HepG2 (cell line): Measurements from ENCODE around the gene ACAA2. TPM values are rescaled to one million over a fixed set of nuclear protein-coding genes. Genes with fewer than 3 reads are reported as not detected.

Source experiments
- CEBPB ChIP-seq: IDR thresholded peaks from 2 replicates; pipeline ENCODE4 v1.6.1; 2011; ENCODE audit warnings: low read depth, low read length, improper control_type of control experiment, borderline replicate concordance
- CREB1 ChIP-seq, 2 experiments: fragments of 450-650 bp in 1 of 2; IDR thresholded peaks; 2 replicates each; pipeline ENCODE4 v1.6.1; 2016 to 2017; ENCODE audit warnings: control low read depth in 1 of 2, mild to moderate bottlenecking in 1 of 2, missing compliant biosample characterization in 1 of 2, missing genetic modification characterization in 1 of 2
- DNMT1 ChIP-seq: sonication (generic); formaldehyde crosslinking; IDR thresholded peaks from 2 replicates; pipeline ENCODE4 v1.5.1; 2020; ENCODE audit warnings: mild to moderate bottlenecking, missing genetic modification reagents
- ELF1 ChIP-seq: sonication (generic); formaldehyde crosslinking; IDR thresholded peaks from 2 replicates; pipeline ENCODE4 v1.4.0; 2020; ENCODE audit warnings: missing genetic modification reagents
- FOSL2 ChIP-seq: sonication (generic); formaldehyde crosslinking; IDR thresholded peaks from 2 replicates; pipeline ENCODE4 v1.4.0; 2020; ENCODE audit warnings: missing genetic modification reagents
- FOXK1 ChIP-seq: sonication (generic); formaldehyde crosslinking; IDR thresholded peaks from 2 replicates; pipeline ENCODE4 v1.4.0; 2020; ENCODE audit warnings: low read depth, missing genetic modification reagents, borderline replicate concordance
- LCORL ChIP-seq, 2 experiments: fragments of 450-650 bp in 1 of 2; sonication (generic) in 1 of 2; formaldehyde crosslinking in 1 of 2; IDR thresholded peaks; 2 replicates each; pipeline versions ENCODE4 v1.5.0 to v1.6.1; 2017 to 2020; ENCODE audit warnings: antibody characterized with exemption in 1 of 2, missing genetic modification reagents in 1 of 2
- MIER3 ChIP-seq: IDR thresholded peaks from 2 replicates; pipeline ENCODE4 v1.6.1; 2016; ENCODE audit warnings: missing compliant biosample characterization, borderline replicate concordance
- NR1H2 ChIP-seq: sonication (generic); formaldehyde crosslinking; IDR thresholded peaks from 2 replicates; pipeline ENCODE4 v1.8.1; 2022; ENCODE audit warnings: low read depth, missing genetic modification reagents, borderline replicate concordance
- SP2 ChIP-seq: sonication (generic); formaldehyde crosslinking; IDR thresholded peaks from 2 replicates; pipeline ENCODE4 v1.5.1; 2020; ENCODE audit warnings: mild to moderate bottlenecking, missing genetic modification reagents
- ZFP36 ChIP-seq: fragments of 150-350 bp; IDR thresholded peaks from 2 replicates; pipeline ENCODE4 v1.6.1; 2018; ENCODE audit warnings: borderline replicate concordance, low read length, low read depth; ENCODE audit not compliant: partially characterized antibody
- ZNF569 ChIP-seq: sonication (generic); formaldehyde crosslinking; IDR thresholded peaks from 2 replicates; pipeline ENCODE4 v1.5.0; 2020; ENCODE audit warnings: mild to moderate bottlenecking, missing genetic modification reagents, moderate library complexity, borderline replicate concordance
- ZNF878 ChIP-seq: sonication (generic); formaldehyde crosslinking; IDR thresholded peaks from 2 replicates; pipeline ENCODE4 v1.8.1; 2023; ENCODE audit warnings: mild to moderate bottlenecking, missing genetic modification reagents, moderate library complexity
- polyA plus RNA-seq, 8 experiments: library from polyadenylated mRNA; depleted of rRNA in 3 of 8; stranded (reverse) in 7 of 8; unstranded in 1 of 8; fragments of >200 nt; fragmentation: Illumina TruSeq in 4 of 8; extraction: Trizol in 4 of 8; gene quantifications; 2 replicates each; pipeline versions ENCODE4 v1.2.1 to v1.2.3, GENCODE V29; 2011 to 2016; ENCODE audit warnings: low read depth in 4 of 8, missing spikeins in 1 of 8, mixed read lengths in 1 of 8; ENCODE audit not compliant: insufficient read depth in 1 of 8
- total RNA-seq, 5 experiments: library from RNA; depleted of rRNA; stranded (reverse); fragments of >200 nt; fragmentation: Illumina TruSeq; extraction: Trizol; gene quantifications; 2 replicates each; pipeline ENCODE4 v1.2.3, GENCODE V29; 2016; ENCODE audit warnings: low read depth in 1 of 5
- TF ChIP-seq, protein P1 (sequence below), 2 experiments: IDR thresholded peaks; 2 replicates each; pipeline ENCODE4 v1.6.1; 2011 to 2012; ENCODE audit warnings: low read length in 2 of 2, borderline replicate concordance in 1 of 2, low read depth in 1 of 2, mild to moderate bottlenecking in 1 of 2, moderate library complexity in 1 of 2
- TF ChIP-seq, protein P2 (sequence below): IDR thresholded peaks from 2 replicates; pipeline ENCODE4 v1.6.1; 2016; ENCODE audit warnings: missing compliant biosample characterization, missing genetic modification reagents, borderline replicate concordance
- TF ChIP-seq, protein P3 (sequence below): sonication (generic); formaldehyde crosslinking; conservative IDR thresholded peaks from 2 replicates; pipeline ENCODE4 v1.4.0; 2020; ENCODE audit warnings: missing genetic modification reagents
- TF ChIP-seq, protein P4 (sequence below), 2 experiments: sonication (generic) in 1 of 2; formaldehyde crosslinking in 1 of 2; IDR thresholded peaks; 2 replicates each; pipeline versions ENCODE4 v1.5.1 to v1.6.1; 2011 to 2020; ENCODE audit warnings: borderline replicate concordance in 1 of 2, low read depth in 1 of 2, low read length in 1 of 2, mild to moderate bottlenecking in 1 of 2, missing genetic modification reagents in 1 of 2, moderate library complexity in 1 of 2
- TF ChIP-seq, protein P5 (sequence below): sonication (generic); formaldehyde crosslinking; IDR thresholded peaks from 2 replicates; pipeline ENCODE4 v1.4.0; 2020; ENCODE audit warnings: missing genetic modification reagents

ACAA2 gene
- total and polyA plus RNA-seq, 2 of the 13 experiments (the other 11 are each of a cell fraction or from before 2014, with no cell fraction given) = 51.6 to 182 TPM

DNA sequence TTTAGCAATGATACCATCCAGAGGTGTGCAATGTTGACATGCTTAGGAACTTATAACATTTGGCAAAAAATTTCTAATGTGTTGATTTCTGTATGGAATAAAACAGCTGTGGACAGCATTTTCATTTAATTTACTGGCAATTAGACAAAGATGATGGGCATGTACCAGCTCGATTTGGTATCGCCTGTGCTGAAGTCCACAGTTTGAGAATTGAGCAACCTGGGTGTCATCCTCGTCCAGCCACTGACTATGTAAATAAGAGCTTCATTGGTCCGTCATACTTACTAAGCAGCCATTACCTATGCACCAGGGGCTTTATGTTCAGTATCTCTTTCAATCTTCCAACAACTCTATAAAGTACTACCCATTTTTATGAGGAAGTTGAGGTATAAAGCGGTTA is 24.6 kb upstream of the ACAA2 start (continued):
- TF ChIP-seq, protein P1, sequence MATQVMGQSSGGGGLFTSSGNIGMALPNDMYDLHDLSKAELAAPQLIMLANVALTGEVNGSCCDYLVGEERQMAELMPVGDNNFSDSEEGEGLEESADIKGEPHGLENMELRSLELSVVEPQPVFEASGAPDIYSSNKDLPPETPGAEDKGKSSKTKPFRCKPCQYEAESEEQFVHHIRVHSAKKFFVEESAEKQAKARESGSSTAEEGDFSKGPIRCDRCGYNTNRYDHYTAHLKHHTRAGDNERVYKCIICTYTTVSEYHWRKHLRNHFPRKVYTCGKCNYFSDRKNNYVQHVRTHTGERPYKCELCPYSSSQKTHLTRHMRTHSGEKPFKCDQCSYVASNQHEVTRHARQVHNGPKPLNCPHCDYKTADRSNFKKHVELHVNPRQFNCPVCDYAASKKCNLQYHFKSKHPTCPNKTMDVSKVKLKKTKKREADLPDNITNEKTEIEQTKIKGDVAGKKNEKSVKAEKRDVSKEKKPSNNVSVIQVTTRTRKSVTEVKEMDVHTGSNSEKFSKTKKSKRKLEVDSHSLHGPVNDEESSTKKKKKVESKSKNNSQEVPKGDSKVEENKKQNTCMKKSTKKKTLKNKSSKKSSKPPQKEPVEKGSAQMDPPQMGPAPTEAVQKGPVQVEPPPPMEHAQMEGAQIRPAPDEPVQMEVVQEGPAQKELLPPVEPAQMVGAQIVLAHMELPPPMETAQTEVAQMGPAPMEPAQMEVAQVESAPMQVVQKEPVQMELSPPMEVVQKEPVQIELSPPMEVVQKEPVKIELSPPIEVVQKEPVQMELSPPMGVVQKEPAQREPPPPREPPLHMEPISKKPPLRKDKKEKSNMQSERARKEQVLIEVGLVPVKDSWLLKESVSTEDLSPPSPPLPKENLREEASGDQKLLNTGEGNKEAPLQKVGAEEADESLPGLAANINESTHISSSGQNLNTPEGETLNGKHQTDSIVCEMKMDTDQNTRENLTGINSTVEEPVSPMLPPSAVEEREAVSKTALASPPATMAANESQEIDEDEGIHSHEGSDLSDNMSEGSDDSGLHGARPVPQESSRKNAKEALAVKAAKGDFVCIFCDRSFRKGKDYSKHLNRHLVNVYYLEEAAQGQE (IDR thresholded peaks at IDR 0.05; ENCODE audit: borderline replicate concordance in 1 of 2, low read depth in 1 of 2, low read length in 2 of 2) = no peak
- no peak for TF ChIP-seq ZFP36
- no peak for TF ChIP-seq LCORL (IDR thresholded peaks at IDR 0.05)
- TF ChIP-seq LCORL (CRISPR knock-in tag; IDR thresholded peaks at IDR 0.05) = 0 out of 2 replicates have a peak, but pooled peaks have one; percentile 33
- TF ChIP-seq, protein P2, sequence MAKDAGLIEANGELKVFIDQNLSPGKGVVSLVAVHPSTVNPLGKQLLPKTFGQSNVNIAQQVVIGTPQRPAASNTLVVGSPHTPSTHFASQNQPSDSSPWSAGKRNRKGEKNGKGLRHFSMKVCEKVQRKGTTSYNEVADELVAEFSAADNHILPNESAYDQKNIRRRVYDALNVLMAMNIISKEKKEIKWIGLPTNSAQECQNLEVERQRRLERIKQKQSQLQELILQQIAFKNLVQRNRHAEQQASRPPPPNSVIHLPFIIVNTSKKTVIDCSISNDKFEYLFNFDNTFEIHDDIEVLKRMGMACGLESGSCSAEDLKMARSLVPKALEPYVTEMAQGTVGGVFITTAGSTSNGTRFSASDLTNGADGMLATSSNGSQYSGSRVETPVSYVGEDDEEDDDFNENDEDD (CRISPR knock-in tag) = no peak
- TF ChIP-seq CEBPB = peak; percentile 96
- no peak for TF ChIP-seq ZNF878 (CRISPR knock-in tag)
- TF ChIP-seq, protein P3, sequence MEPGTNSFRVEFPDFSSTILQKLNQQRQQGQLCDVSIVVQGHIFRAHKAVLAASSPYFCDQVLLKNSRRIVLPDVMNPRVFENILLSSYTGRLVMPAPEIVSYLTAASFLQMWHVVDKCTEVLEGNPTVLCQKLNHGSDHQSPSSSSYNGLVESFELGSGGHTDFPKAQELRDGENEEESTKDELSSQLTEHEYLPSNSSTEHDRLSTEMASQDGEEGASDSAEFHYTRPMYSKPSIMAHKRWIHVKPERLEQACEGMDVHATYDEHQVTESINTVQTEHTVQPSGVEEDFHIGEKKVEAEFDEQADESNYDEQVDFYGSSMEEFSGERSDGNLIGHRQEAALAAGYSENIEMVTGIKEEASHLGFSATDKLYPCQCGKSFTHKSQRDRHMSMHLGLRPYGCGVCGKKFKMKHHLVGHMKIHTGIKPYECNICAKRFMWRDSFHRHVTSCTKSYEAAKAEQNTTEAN (CRISPR knock-in tag) = no peak
- TF ChIP-seq, protein P4, sequence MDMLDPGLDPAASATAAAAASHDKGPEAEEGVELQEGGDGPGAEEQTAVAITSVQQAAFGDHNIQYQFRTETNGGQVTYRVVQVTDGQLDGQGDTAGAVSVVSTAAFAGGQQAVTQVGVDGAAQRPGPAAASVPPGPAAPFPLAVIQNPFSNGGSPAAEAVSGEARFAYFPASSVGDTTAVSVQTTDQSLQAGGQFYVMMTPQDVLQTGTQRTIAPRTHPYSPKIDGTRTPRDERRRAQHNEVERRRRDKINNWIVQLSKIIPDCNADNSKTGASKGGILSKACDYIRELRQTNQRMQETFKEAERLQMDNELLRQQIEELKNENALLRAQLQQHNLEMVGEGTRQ (IDR thresholded peaks at IDR 0.05; ENCODE audit: low read depth, low read length) = no peak
- TF ChIP-seq, protein P4 (CRISPR knock-in tag; IDR thresholded peaks at IDR 0.05; ENCODE audit: borderline replicate concordance) = no peak
- TF ChIP-seq ZNF569 (CRISPR knock-in tag) = no peak
- 0 out of 2 replicates have a peak, but pooled peaks have one; percentile 38 for TF ChIP-seq MIER3 (CRISPR knock-in tag)
- TF ChIP-seq, protein P5, sequence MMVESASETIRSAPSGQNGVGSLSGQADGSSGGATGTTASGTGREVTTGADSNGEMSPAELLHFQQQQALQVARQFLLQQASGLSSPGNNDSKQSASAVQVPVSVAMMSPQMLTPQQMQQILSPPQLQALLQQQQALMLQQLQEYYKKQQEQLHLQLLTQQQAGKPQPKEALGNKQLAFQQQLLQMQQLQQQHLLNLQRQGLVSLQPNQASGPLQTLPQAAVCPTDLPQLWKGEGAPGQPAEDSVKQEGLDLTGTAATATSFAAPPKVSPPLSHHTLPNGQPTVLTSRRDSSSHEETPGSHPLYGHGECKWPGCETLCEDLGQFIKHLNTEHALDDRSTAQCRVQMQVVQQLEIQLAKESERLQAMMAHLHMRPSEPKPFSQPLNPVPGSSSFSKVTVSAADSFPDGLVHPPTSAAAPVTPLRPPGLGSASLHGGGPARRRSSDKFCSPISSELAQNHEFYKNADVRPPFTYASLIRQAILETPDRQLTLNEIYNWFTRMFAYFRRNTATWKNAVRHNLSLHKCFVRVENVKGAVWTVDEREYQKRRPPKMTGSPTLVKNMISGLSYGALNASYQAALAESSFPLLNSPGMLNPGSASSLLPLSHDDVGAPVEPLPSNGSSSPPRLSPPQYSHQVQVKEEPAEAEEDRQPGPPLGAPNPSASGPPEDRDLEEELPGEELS (CRISPR knock-in tag) = 0 out of 2 replicates have a peak, but pooled peaks have one; percentile 35
- TF ChIP-seq NR1H2 (CRISPR knock-in tag) = no peak
- TF ChIP-seq FOSL2 (CRISPR knock-in tag) = peak; percentile 84
- peak; percentile 69 for TF ChIP-seq CREB1 (IDR thresholded peaks at IDR 0.05)
- TF ChIP-seq CREB1 (CRISPR knock-in tag; IDR thresholded peaks at IDR 0.05) = no peak
- peak; percentile 54; the same call in 1 of the 2 replicates for TF ChIP-seq FOXK1 (CRISPR knock-in tag)
- TF ChIP-seq SP2 (CRISPR knock-in tag) = no peak
- no peak for TF ChIP-seq DNMT1 (CRISPR knock-in tag)
- no peak for TF ChIP-seq ELF1 (CRISPR knock-in tag)
